Sigmoid colon (tissue), 4 donors: ENCODE data around the gene PRDM16.

Source experiments
- POLR2A ChIP-seq, 2 donors: fragments of 450-650 bp; IDR thresholded peaks; one replicate each; pipeline ENCODE4 v1.6.1; 2016; ENCODE audit warnings: antibody characterized with exemption in 2 of 2, mild to moderate bottlenecking in 2 of 2, moderate library complexity in 2 of 2
- POLR2AphosphoS5 ChIP-seq, 4 donors: sonication (generic); formaldehyde crosslinking; IDR thresholded peaks; one replicate each; pipeline ENCODE4 v1.6.1; 2017; ENCODE audit warnings: antibody characterized with exemption in 4 of 4
- TF ChIP-seq, protein P1 (sequence below), 4 experiments: fragments of 450-650 bp in 3 of 4; fragments of 200-600 bp in 1 of 4; IDR thresholded peaks; one replicate each; pipeline ENCODE4 v1.5.1; 2016 to 2019; ENCODE audit warnings: antibody characterized with exemption in 4 of 4, mild to moderate bottlenecking in 3 of 4, moderate library complexity in 2 of 4

DNA sequence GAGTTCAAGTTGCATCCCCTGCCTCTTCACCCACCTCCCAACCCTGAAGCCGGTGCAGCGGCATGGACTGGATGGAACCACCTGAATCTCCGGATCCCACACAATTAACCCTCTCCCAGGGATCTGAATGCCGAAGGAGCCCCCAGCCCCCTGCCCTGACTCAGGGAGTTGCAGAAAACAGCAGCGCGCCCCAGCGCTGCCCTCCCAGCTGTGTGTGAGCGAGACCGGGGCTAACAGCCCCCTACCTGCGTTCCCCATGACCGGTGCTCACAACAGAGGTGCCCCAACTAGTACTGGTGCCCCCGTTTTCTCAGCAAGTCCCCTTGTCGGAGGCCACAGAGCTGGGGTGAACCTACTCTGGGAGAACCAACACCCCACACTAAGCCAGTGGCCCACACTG is 136.8 kb downstream of the PRDM16 start:
- TF ChIP-seq, protein P1, sequence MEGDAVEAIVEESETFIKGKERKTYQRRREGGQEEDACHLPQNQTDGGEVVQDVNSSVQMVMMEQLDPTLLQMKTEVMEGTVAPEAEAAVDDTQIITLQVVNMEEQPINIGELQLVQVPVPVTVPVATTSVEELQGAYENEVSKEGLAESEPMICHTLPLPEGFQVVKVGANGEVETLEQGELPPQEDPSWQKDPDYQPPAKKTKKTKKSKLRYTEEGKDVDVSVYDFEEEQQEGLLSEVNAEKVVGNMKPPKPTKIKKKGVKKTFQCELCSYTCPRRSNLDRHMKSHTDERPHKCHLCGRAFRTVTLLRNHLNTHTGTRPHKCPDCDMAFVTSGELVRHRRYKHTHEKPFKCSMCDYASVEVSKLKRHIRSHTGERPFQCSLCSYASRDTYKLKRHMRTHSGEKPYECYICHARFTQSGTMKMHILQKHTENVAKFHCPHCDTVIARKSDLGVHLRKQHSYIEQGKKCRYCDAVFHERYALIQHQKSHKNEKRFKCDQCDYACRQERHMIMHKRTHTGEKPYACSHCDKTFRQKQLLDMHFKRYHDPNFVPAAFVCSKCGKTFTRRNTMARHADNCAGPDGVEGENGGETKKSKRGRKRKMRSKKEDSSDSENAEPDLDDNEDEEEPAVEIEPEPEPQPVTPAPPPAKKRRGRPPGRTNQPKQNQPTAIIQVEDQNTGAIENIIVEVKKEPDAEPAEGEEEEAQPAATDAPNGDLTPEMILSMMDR (IDR thresholded peaks at IDR 0.05) = no peak
- TF ChIP-seq POLR2AphosphoS5 (IDR thresholded peaks at IDR 0.05) (no peak), POLR2A (IDR thresholded peaks at IDR 0.05) (no peak)
